ENCODE results near the gene GSC2.

Gene GSC2

GRCh38 chr22:19128946-19129727 is 21.0 kb downstream of the GSC2 start:
- POLR2A ChIA-PET = no interaction called here
- TF ChIP-seq CTCF (IDR thresholded peaks at IDR 0.05; ENCODE audit: control extremely low read depth, extremely low read depth, low read depth, missing control alignments) = no peak
- CTCF ChIA-PET = interaction anchor here (0.9 kb wide), 1 partner anchor 14 kb away, joined by 5 read pairs; the partner anchor contains the start of gene ESS2
- DNase-seq (ENCODE audit: extremely low spot score) = no peak

GRCh38 chr22:19128009-19128401 is 22.1 kb downstream of the GSC2 start:
- CTCF ChIA-PET = interaction anchor here (1.0 to 1.2 kb wide), 2 partner anchors 10 to 16 kb away, joined by 3 to 7 read pairs; partner anchors contain the start of gene ESS2

GRCh38 chr22:19127329-19128008 is 22.6 kb downstream of the GSC2 start:
- CTCF ChIA-PET = interaction anchor here (1.0 to 1.2 kb wide), 2 partner anchors 9 to 17 kb away, joined by 3 to 7 read pairs; partner anchors contain the start of gene ESS2
- no peak for DNase-seq (ENCODE audit: extremely low spot score)
- TF ChIP-seq CTCF (IDR thresholded peaks at IDR 0.05; ENCODE audit: control extremely low read depth, extremely low read depth, low read depth, missing control alignments) = no peak
- POLR2A ChIA-PET = no interaction called here

More at GRCh38 chr22:19128009-19128401, 22.1 kb downstream of the GSC2 start:
- POLR2A ChIA-PET = no interaction called here
- DNase-seq (ENCODE audit: extremely low spot score) = no peak
- no peak for TF ChIP-seq CTCF (IDR thresholded peaks at IDR 0.05; ENCODE audit: control extremely low read depth, extremely low read depth, low read depth, missing control alignments)

- DNase-seq (ENCODE audit: extremely low spot score) = no peak
- POLR2A ChIA-PET = no interaction called here
- CTCF ChIA-PET = interaction anchor here (1.2 kb wide), 1 partner anchor 18 kb away, joined by 7 read pairs; the partner anchor contains the start of gene ESS2
- TF ChIP-seq CTCF (IDR thresholded peaks at IDR 0.05; ENCODE audit: control extremely low read depth, extremely low read depth, low read depth, missing control alignments) = no peak
These were observed 23.5 kb downstream of the GSC2 start for GRCh38 chr22:19126309-19127273.

- no peak for DNase-seq (ENCODE audit: extremely low spot score)
- ChIA-PET CTCF (interaction anchor here (0.6 kb wide), 1 partner anchor 15 kb away, joined by 3 read pairs; no protein-coding TSS in a partner anchor), POLR2A (no interaction called here)
- no peak for TF ChIP-seq CTCF (IDR thresholded peaks at IDR 0.05; ENCODE audit: control extremely low read depth, extremely low read depth, low read depth, missing control alignments)
These were observed 24.4 kb downstream of the GSC2 start for GRCh38 chr22:19125474-19126308.

All from GM10248 (cell line).